Stimulated activated CD8-positive, alpha-beta memory T cell treated with anti-CD3 and anti-CD28 coated beads, Interleukin-4, amount 100 ng/mL, for 48 hours (primary cell): Measurements from ENCODE around the gene GEMIN4.
A peak's percentile ranks its signal among the peaks of the same experiment; 100 is the strongest.
"Not testable (repeated sequence)": the region's sequence is repeated elsewhere in the genome, so short reads cannot be mapped to it uniquely, and the experiment has no call there.

Experiments
- DNase-seq: peaks from one replicate; pipeline ENCODE4 v3.0.0-alpha.2; 2020

GEMIN4 gene

GRCh38 chr17:774313-774584 is 22.2 kb upstream of the GEMIN4 start:
- DNase-seq, result no peak

- no peak for DNase-seq
Observed at GRCh38 chr17:773467-774312, 21.6 kb upstream of the GEMIN4 start.

GRCh38 chr17:773016-773415 is 21.0 kb upstream of the GEMIN4 start:
- DNase-seq, result no peak

- no peak for DNase-seq
Observed at GRCh38 chr17:767076-767475, 15.0 kb upstream of the GEMIN4 start.

- DNase-seq, result no peak
Observed at GRCh38 chr17:760371-760770, 8.3 kb upstream of the GEMIN4 start.

- DNase-seq, result no peak
Observed at GRCh38 chr17:759964-760363, 7.9 kb upstream of the GEMIN4 start.

- DNase-seq, result not testable (repeated sequence)
Observed at GRCh38 chr17:756010-756567, 4.0 kb upstream of the GEMIN4 start.

GRCh38 chr17:755319-755961 is 3.4 kb upstream of the GEMIN4 start:
- DNase-seq, result not testable (repeated sequence)

- no peak for DNase-seq
Observed at GRCh38 chr17:753418-753817, 1.4 kb upstream of the GEMIN4 start.

- DNase-seq, result no peak
Observed at GRCh38 chr17:752620-753219, 656 bp upstream of the GEMIN4 start.

- peak; percentile 63 for DNase-seq
Observed at GRCh38 chr17:751269-752001, 629 bp downstream of the GEMIN4 start.

GRCh38 chr17:750431-751037 is 1.5 kb downstream of the GEMIN4 start:
- no peak for DNase-seq

- not testable (repeated sequence) for DNase-seq
Observed at GRCh38 chr17:749359-749758, 2.7 kb downstream of the GEMIN4 start.

GRCh38 chr17:748604-749003 is 3.5 kb downstream of the GEMIN4 start:
- not testable (repeated sequence) for DNase-seq

GRCh38 chr17:746783-747629 is 5.1 kb downstream of the GEMIN4 start:
- no peak for DNase-seq

GRCh38 chr17:746181-746580 is 5.9 kb downstream of the GEMIN4 start:
- DNase-seq, result no peak

- DNase-seq, result no peak
Observed at GRCh38 chr17:745406-745805, 6.7 kb downstream of the GEMIN4 start.

- DNase-seq, result no peak
Observed at GRCh38 chr17:744937-745336, 7.1 kb downstream of the GEMIN4 start.

GRCh38 chr17:743139-743538 is 8.9 kb downstream of the GEMIN4 start:
- DNase-seq, result no peak

- DNase-seq, result no peak
Observed at GRCh38 chr17:742147-742793, 9.8 kb downstream of the GEMIN4 start.
